SK-N-SH (cell line): ENCODE results near the gene ALKBH1. TPM values are rescaled to one million over a fixed set of nuclear protein-coding genes. Genes with fewer than 3 reads are reported as not detected.

Experiments
- CTCF ChIA-PET: fragments of 300-600, 350-600 bp; formaldehyde crosslinking; extraction: SDS; loops from one replicate; lab custom pipeline; 2021; lab: Yijun Ruan, JAX
- POLR2A ChIA-PET: fragments of 350-600 bp; sonication (Branson Sonifier 250); formaldehyde crosslinking; extraction: SDS; loops from one replicate; lab custom pipeline; 2020; ENCODE audit warnings: antibody characterized with exemption, inconsistent platforms; lab: Yijun Ruan, JAX
- DNase-seq: peaks from one replicate; pipeline ENCODE4 v3.0.0; 2012
- H2AFZ ChIP-seq: fragments of 200-600 bp; sonication (generic); 2 replicates; pipeline ENCODE4 v1.8.1; 2016; ENCODE audit warnings: antibody characterized with exemption, mild to moderate bottlenecking, low read depth
- H3F3A ChIP-seq: fragments of 200-600 bp; sonication (generic); replicated peaks from 2 replicates; pipeline ENCODE3; 2016; ENCODE audit warnings: antibody characterized with exemption, mild to moderate bottlenecking; ENCODE audit not compliant: insufficient read depth
- H3K27ac ChIP-seq, 2 experiments: fragments of 200-500 bp in 1 of 2; fragments of 200-600 bp in 1 of 2; sonication (Bioruptor generic) in 1 of 2; sonication (generic), shearing (Covaris generic) in 1 of 2; 2 replicates each; pipeline versions ENCODE4 v1.5.1 to v1.6.1; 2014 to 2016; ENCODE audit warnings: low read depth in 2 of 2, inconsistent platforms in 1 of 2, low read length in 1 of 2, mild to moderate bottlenecking in 1 of 2, mixed read lengths in 1 of 2
- H3K27me3 ChIP-seq: fragments of 200-600 bp; sonication (generic), shearing (Covaris generic); 2 replicates; pipeline ENCODE4 v1.6.1; 2016; ENCODE audit warnings: mixed run types; ENCODE audit not compliant: insufficient read depth
- H3K36me3 ChIP-seq, 2 experiments: fragments of 200-500 bp in 1 of 2; fragments of 200-600 bp in 1 of 2; sonication (Bioruptor generic) in 1 of 2; sonication (generic) in 1 of 2; replicated peaks in 1 of 2; 2 replicates each; pipeline versions ENCODE3 to v1.5.1; 2014 to 2016; ENCODE audit warnings: low read length in 1 of 2, mild to moderate bottlenecking in 1 of 2; ENCODE audit not compliant: insufficient read depth in 2 of 2, control insufficient read depth in 1 of 2
- H3K4me1 ChIP-seq, 2 experiments: fragments of 200-500 bp in 1 of 2; fragments of 200-600 bp in 1 of 2; sonication (Bioruptor generic) in 1 of 2; sonication (generic), shearing (Covaris generic) in 1 of 2; 2 replicates each; pipeline versions ENCODE4 v1.5.1 to v1.6.1; 2014 to 2016; ENCODE audit warnings: low read depth in 1 of 2, low read length in 1 of 2, mixed run types in 1 of 2; ENCODE audit not compliant: insufficient read depth in 2 of 2, control insufficient read depth in 1 of 2
- H3K4me2 ChIP-seq: fragments of 200-600 bp; sonication (generic), shearing (Covaris generic); 2 replicates; pipeline ENCODE4 v1.6.1; 2017; ENCODE audit warnings: mixed run types
- H3K4me3 ChIP-seq, 2 experiments: fragments of 200-500 bp in 1 of 2; fragments of 200-600 bp in 1 of 2; sonication (Bioruptor generic) in 1 of 2; sonication (generic), shearing (Covaris generic) in 1 of 2; 2 replicates each; pipeline versions ENCODE4 v1.5.1 to v1.8.1; 2014 to 2016; ENCODE audit warnings: low read depth in 2 of 2, inconsistent platforms in 1 of 2, low read length in 1 of 2, mild to moderate bottlenecking in 1 of 2, mixed read lengths in 1 of 2, moderate library complexity in 1 of 2
- H3K79me2 ChIP-seq: fragments of 200-600 bp; sonication (generic); 2 replicates; pipeline ENCODE4 v1.8.1; 2017; ENCODE audit warnings: mild to moderate bottlenecking; ENCODE audit not compliant: insufficient read depth
- H3K9ac ChIP-seq: fragments of 200-600 bp; sonication (generic); 2 replicates; pipeline ENCODE4 v1.6.1; 2017; ENCODE audit warnings: mixed run types
- H3K9me2 ChIP-seq: fragments of 200-600 bp; sonication (generic); 2 replicates; pipeline ENCODE4 v1.6.1; 2017; ENCODE audit warnings: mixed run types
- H3K9me3 ChIP-seq: fragments of 200-600 bp; sonication (generic); 2 replicates; pipeline ENCODE4 v1.6.1; 2017; ENCODE audit warnings: mixed run types, mild to moderate bottlenecking, moderate library complexity
- H4K20me1 ChIP-seq: fragments of 200-600 bp; sonication (generic); 2 replicates; pipeline ENCODE4 v1.6.1; 2017; ENCODE audit warnings: mild to moderate bottlenecking, mixed run types; ENCODE audit not compliant: insufficient read depth
- CHD2 ChIP-seq: fragments of 150-350 bp; IDR thresholded peaks from 2 replicates; pipeline ENCODE4 v1.6.1; 2018; ENCODE audit warnings: low read length; ENCODE audit not compliant: partially characterized antibody
- ELF1 ChIP-seq: IDR thresholded peaks from 2 replicates; pipeline ENCODE4 v1.4.0; 2012
- EP300 ChIP-seq, 2 experiments: IDR thresholded peaks; 2 replicates each; pipeline versions ENCODE4 v1.4.0 to v1.6.1; 2012; ENCODE audit warnings: borderline replicate concordance in 1 of 2, low read depth in 1 of 2, low read length in 1 of 2
- EZH2phosphoT487 ChIP-seq: fragments of 200-600 bp; sonication (generic); IDR thresholded peaks from 2 replicates; pipeline ENCODE4 v1.6.1; 2017; ENCODE audit warnings: low read depth, mixed run types, mild to moderate bottlenecking, antibody characterized with exemption, moderate library complexity, borderline replicate concordance
- FOXJ3 ChIP-seq: sonication (generic); formaldehyde crosslinking; IDR thresholded peaks from 2 replicates; pipeline ENCODE4 v1.5.1; 2020; ENCODE audit warnings: mild to moderate bottlenecking, missing genetic modification reagents
- FOXM1 ChIP-seq: IDR thresholded peaks from 2 replicates; pipeline ENCODE4 v1.4.0; 2012; ENCODE audit warnings: low read depth, mild to moderate bottlenecking
- GABPA ChIP-seq: IDR thresholded peaks from 2 replicates; pipeline ENCODE4 v1.4.0; 2012; ENCODE audit warnings: low read depth, mild to moderate bottlenecking
- GATA2 ChIP-seq: sonication (generic); formaldehyde crosslinking; IDR thresholded peaks from 2 replicates; pipeline ENCODE4 v1.5.0; 2020; ENCODE audit warnings: mild to moderate bottlenecking, missing genetic modification reagents
- JUND ChIP-seq: IDR thresholded peaks from 2 replicates; pipeline ENCODE4 v1.4.0; 2012
- MEF2A ChIP-seq: IDR thresholded peaks from 2 replicates; pipeline ENCODE4 v1.4.0; 2012; ENCODE audit warnings: low read depth, borderline replicate concordance
- PBX3 ChIP-seq: IDR thresholded peaks from 2 replicates; pipeline ENCODE4; 2012
- POLR2AphosphoS5 ChIP-seq: IDR thresholded peaks from 2 replicates; pipeline ENCODE4 v1.6.1; 2012; ENCODE audit warnings: low read depth, low read length
- REST ChIP-seq: IDR thresholded peaks from 2 replicates; pipeline ENCODE4 v1.6.1; 2012; ENCODE audit warnings: mild to moderate bottlenecking, low read depth, low read length, moderate library complexity
- RFX5 ChIP-seq: IDR thresholded peaks from 2 replicates; pipeline ENCODE4 v1.6.1; 2012; ENCODE audit warnings: mild to moderate bottlenecking, improper control_type of control experiment, low read length
- SMC3 ChIP-seq: IDR thresholded peaks from 2 replicates; pipeline ENCODE4 v1.6.1; 2012; ENCODE audit warnings: low read depth, low read length, improper control_type of control experiment
- TAF1 ChIP-seq: IDR thresholded peaks from 2 replicates; pipeline ENCODE4 v1.6.1; 2012; ENCODE audit warnings: low read depth, mild to moderate bottlenecking, low read length, moderate library complexity, borderline replicate concordance
- TCF12 ChIP-seq: IDR thresholded peaks from 2 replicates; pipeline ENCODE4 v1.4.0; 2012
- USF2 ChIP-seq: fragments of 150-350 bp; IDR thresholded peaks from 2 replicates; pipeline ENCODE4 v1.6.1; 2017; ENCODE audit warnings: antibody characterized with exemption, low read length, low read depth, borderline replicate concordance
- ZBTB33 ChIP-seq: IDR thresholded peaks from 2 replicates; pipeline ENCODE4 v1.4.0; 2012; ENCODE audit warnings: low read depth, borderline replicate concordance
- WGBS: methylation state at CpG from one replicate; pipeline ENCODE4 v1.1.6; 2017; ENCODE audit warnings: low lambda C conversion rate; 5-methylcytosine and 5-hydroxymethylcytosine counted together
- polyA plus RNA-seq, 3 experiments: library from polyadenylated mRNA; depleted of rRNA; stranded (reverse); fragments of >200 nt; gene quantifications; 2 replicates each; pipeline ENCODE4 v1.2.3, GENCODE V29; 2012

The ALKBH1 gene
- polyA plus RNA-seq, 1 of the 3 experiments (the other 2 are of a cell fraction), result 10.7 TPM

- Histone ChIP-seq H3K9ac (no peak overlapping the region), H3K9me2 (no peaks in the 10 kb centered on the region), H3K36me3 (no peaks in the 10 kb centered on the region), H3K9me3 (no peaks in the 10 kb centered on the region), H2AFZ (no peak overlapping the region), H3K27me3 (no peaks in the 10 kb centered on the region), H3K4me2 (no peak overlapping the region), H3K27ac (no peak overlapping the region), H4K20me1 (no peaks in the 10 kb centered on the region), H3K4me3 (no peak overlapping the region), H3K4me1 (peaks cover 0 to 5% of the 10 kb centered on the region in 2 experiments; a peak in 1 of 4 replicates), H3K79me2 (no peaks in the 10 kb centered on the region), H3F3A (peaks cover 5% of the 10 kb centered on the region)
- POLR2A ChIA-PET, result no interaction called here
- 66% methylated on average over 7 of the region's 7 CpGs for WGBS
- DNase-seq, result peak; percentile 37
- no peak for TF ChIP-seq GATA2 (CRISPR knock-in tag)
- no peak for TF ChIP-seq REST
- TF ChIP-seq JUND, result no peak
- no peak for TF ChIP-seq GABPA
- no peak for TF ChIP-seq CHD2
- TF ChIP-seq TCF12, result no peak
- TF ChIP-seq TAF1, result no peak
- TF ChIP-seq EP300 (IDR thresholded peaks at IDR 0.05; ENCODE audit: borderline replicate concordance in 1 of 2, low read depth in 1 of 2, low read length in 1 of 2), result no peak
- TF ChIP-seq USF2, result no peak
- TF ChIP-seq FOXJ3 (CRISPR knock-in tag), result no peak
- no peak for TF ChIP-seq FOXM1
- TF ChIP-seq EZH2phosphoT487, result no peak
- TF ChIP-seq RFX5, result no peak
- TF ChIP-seq POLR2AphosphoS5, result no peak
- no peak for TF ChIP-seq PBX3
- no peak for TF ChIP-seq MEF2A
- no peak for TF ChIP-seq ZBTB33
- no peak for TF ChIP-seq SMC3
- TF ChIP-seq ELF1, result no peak
- CTCF ChIA-PET, result interaction anchor here (0.6 kb wide), 1 partner anchor 21 kb away, joined by 3 read pairs; no protein-coding TSS in a partner anchor
Measured at GRCh38 chr14:77660754-77661153, 47.1 kb downstream of the ALKBH1 start.
